CD4-positive, alpha-beta T cell treated with Interleukin-12 subunit alpha and Interleukin-12 subunit beta, for 1 hour (primary cell): ENCODE measurements around the gene ARHGEF12.

Source experiments
- DNase-seq: peaks from one replicate; pipeline ENCODE4 v3.0.0-alpha.2; 2020

Gene ARHGEF12

GRCh38 chr11:120521176-120521575 is 185.0 kb downstream of the ARHGEF12 start:
- no peak for DNase-seq

GRCh38 chr11:120522021-120522420 is 185.8 kb downstream of the ARHGEF12 start:
- no peak for DNase-seq

- DNase-seq: no peak
These were observed 186.5 kb downstream of the ARHGEF12 start for GRCh38 chr11:120522736-120523135.

GRCh38 chr11:120523196-120523595 is 187.0 kb downstream of the ARHGEF12 start:
- DNase-seq: no peak

GRCh38 chr11:120524536-120525085 is 188.4 kb downstream of the ARHGEF12 start:
- DNase-seq: no peak

GRCh38 chr11:120525261-120526171 is 189.3 kb downstream of the ARHGEF12 start:
- DNase-seq: no peak

- DNase-seq: no peak
These were observed 190.0 kb downstream of the ARHGEF12 start for GRCh38 chr11:120526241-120526640.

GRCh38 chr11:120527111-120527761 is 191.0 kb downstream of the ARHGEF12 start:
- no peak for DNase-seq

GRCh38 chr11:120528749-120529148 is 192.5 kb downstream of the ARHGEF12 start:
- DNase-seq: no peak

GRCh38 chr11:120529214-120529613 is 193.0 kb downstream of the ARHGEF12 start:
- no peak for DNase-seq

- DNase-seq: no peak
These were observed 193.7 kb downstream of the ARHGEF12 start for GRCh38 chr11:120529911-120530310.

GRCh38 chr11:120532082-120532831 is 196.0 kb downstream of the ARHGEF12 start:
- DNase-seq: no peak

GRCh38 chr11:120532832-120533196 is 196.6 kb downstream of the ARHGEF12 start:
- no peak for DNase-seq

GRCh38 chr11:120536091-120536796 is 200.0 kb downstream of the ARHGEF12 start:
- DNase-seq: no peak

GRCh38 chr11:120536797-120537169 is 200.6 kb downstream of the ARHGEF12 start:
- DNase-seq: no peak

GRCh38 chr11:120537996-120538395 is 201.8 kb downstream of the ARHGEF12 start:
- no peak for DNase-seq

GRCh38 chr11:120538707-120539106 is 202.5 kb downstream of the ARHGEF12 start:
- DNase-seq: no peak
